Activated naive CD4-positive, alpha-beta T cell treated with anti-CD3 and anti-CD28 coated beads, Interleukin-2, amount 50 U/mL, for 24 hours (primary cell): ENCODE data around the gene C1orf159.

Source experiments
- H3K27ac Mint-ChIP-seq: one replicate; pipeline ENCODE4 v1.8.0; 2021; ENCODE audit warnings: mild to moderate bottlenecking, mixed read lengths
- H3K27me3 Mint-ChIP-seq: one replicate; pipeline ENCODE4 v1.8.0; 2021; ENCODE audit warnings: mixed read lengths
- H3K36me3 Mint-ChIP-seq: one replicate; pipeline ENCODE4 v1.8.0; 2021; ENCODE audit warnings: mixed read lengths
- H3K4me1 Mint-ChIP-seq: one replicate; pipeline ENCODE4 v1.8.0; 2021; ENCODE audit warnings: mixed read lengths
- H3K4me3 Mint-ChIP-seq: one replicate; pipeline ENCODE4 v1.8.0; 2021; ENCODE audit warnings: mild to moderate bottlenecking, mixed read lengths
- H3K9me3 Mint-ChIP-seq: one replicate; pipeline ENCODE4 v1.8.0; 2021; ENCODE audit warnings: mixed read lengths

Gene C1orf159

DNA sequence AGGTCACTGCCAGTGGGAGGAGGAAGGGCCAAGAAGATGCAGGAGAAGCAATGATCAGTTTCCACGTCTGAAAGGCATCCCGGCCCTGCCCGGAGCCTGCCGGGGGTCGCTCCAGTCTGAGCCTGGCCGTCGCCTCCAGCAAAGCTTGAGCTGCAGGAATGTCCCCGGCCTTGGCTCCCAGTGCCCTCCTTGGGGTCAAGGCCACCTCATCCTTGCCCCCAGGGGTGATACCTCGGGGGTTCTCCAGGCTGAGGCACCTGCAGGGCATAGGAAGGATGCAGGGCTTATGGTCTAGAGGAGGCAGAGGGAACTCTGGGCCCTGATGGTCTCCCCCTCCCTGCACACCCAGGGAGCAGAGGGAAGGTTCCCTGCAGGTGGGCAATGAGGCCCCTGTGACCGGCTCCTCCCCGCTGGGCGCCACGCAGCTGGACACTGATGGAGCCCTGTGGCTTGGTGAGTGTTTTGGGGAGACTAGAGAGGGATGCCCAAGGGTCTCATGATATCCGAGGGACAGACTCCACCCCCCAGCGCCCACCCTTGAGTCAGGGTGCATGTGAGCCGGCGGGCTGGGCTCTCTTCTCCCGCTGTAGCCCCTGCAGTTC lies 61.7 kb downstream of the C1orf159 start:
- H3K27ac Mint-ChIP-seq = no peak overlapping the region
- H3K36me3 Mint-ChIP-seq = no peaks in the 10 kb centered on the region
- no peaks in the 10 kb centered on the region for H3K9me3 Mint-ChIP-seq
- peaks cover 4% of the 10 kb centered on the region for H3K4me1 Mint-ChIP-seq
- no peaks in the 10 kb centered on the region for H3K27me3 Mint-ChIP-seq
- no peak overlapping the region for H3K4me3 Mint-ChIP-seq

DNA sequence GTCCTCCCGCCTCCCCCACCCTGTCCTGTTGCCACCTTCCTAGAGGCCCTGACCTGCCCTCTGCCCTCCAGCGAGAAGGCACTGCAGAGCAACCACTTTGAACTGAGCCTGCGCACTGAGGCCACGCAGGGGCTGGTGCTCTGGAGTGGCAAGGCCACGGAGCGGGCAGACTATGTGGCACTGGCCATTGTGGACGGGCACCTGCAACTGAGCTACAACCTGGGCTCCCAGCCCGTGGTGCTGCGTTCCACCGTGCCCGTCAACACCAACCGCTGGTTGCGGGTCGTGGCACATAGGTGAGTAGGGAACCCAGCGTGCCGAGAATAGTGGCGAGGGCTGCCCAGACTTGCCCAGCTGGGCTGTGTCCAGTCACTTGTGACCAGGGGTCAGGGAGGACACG lies 62.2 kb downstream of the C1orf159 start:
- Mint-ChIP-seq H3K27ac (no peak overlapping the region), H3K4me1 (peaks cover under 1% of the 10 kb centered on the region), H3K4me3 (no peak overlapping the region), H3K9me3 (no peaks in the 10 kb centered on the region), H3K27me3 (no peaks in the 10 kb centered on the region), H3K36me3 (no peaks in the 10 kb centered on the region)

DNA sequence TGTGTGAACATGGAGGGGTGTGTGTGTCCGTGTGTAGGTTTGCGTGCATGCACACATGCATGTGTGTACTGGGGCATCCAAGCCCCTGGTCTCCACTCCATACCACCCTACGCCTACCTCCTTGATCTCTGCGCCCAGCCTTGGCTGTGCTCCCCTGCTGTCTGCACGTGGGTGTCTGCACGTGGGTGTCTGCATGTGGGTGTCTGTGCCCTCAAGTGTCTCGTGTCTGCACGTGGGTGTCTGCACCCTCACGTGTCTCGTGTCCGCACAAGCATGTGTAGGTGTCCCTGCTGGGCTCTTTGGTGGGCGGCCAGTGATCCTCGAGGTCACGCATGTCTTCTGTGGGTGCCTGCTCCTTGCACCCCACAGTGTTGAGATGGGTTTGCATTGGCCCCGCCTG lies 62.9 kb downstream of the C1orf159 start:
- Mint-ChIP-seq H3K4me3 (no peak overlapping the region), H3K4me1 (no peaks in the 10 kb centered on the region), H3K27ac (no peak overlapping the region), H3K9me3 (no peaks in the 10 kb centered on the region), H3K36me3 (no peaks in the 10 kb centered on the region), H3K27me3 (no peaks in the 10 kb centered on the region)

DNA sequence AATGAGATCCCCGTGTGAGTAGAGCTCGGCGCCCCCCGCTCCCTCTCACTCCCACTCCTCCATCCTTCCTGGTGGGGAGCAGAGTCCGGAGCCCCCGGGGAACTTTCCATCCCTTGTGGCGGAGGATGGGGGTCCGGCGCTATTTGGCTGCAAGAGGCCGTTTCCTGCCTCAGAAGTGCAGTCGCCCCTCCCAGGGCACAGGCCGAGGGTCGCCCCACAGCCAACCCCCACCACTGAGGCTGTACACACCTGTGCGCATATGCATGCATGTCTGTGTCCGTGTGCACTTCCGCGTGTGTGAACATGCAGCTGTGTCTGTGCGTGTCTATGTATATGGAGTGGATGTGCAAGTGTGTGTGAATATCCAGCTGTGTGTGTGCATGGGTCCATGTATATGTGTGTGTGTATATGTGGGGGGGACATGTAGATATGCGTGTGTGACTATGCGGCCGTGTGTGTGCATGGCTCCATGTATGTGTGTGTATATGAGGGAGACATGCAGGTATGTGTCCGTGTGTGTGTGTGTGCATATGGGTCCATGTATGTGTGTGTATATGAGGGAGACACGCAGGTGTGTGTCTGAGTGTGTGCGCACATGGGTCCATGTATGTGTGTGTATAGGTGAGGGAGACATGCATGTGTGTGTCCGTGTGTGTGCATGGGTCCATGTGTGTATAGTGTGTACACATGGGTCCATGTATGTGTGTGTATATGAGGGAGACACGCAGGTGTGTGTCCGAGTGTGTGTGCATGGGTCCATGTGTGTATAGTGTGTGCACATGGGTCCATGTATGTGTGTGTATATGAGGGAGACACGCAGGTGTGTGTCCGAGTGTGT lies 63.7 kb downstream of the C1orf159 start:
- Mint-ChIP-seq H3K27ac (no peak overlapping the region), H3K36me3 (no peaks in the 10 kb centered on the region), H3K4me1 (no peaks in the 10 kb centered on the region), H3K27me3 (no peaks in the 10 kb centered on the region), H3K9me3 (no peaks in the 10 kb centered on the region), H3K4me3 (no peak overlapping the region)

DNA sequence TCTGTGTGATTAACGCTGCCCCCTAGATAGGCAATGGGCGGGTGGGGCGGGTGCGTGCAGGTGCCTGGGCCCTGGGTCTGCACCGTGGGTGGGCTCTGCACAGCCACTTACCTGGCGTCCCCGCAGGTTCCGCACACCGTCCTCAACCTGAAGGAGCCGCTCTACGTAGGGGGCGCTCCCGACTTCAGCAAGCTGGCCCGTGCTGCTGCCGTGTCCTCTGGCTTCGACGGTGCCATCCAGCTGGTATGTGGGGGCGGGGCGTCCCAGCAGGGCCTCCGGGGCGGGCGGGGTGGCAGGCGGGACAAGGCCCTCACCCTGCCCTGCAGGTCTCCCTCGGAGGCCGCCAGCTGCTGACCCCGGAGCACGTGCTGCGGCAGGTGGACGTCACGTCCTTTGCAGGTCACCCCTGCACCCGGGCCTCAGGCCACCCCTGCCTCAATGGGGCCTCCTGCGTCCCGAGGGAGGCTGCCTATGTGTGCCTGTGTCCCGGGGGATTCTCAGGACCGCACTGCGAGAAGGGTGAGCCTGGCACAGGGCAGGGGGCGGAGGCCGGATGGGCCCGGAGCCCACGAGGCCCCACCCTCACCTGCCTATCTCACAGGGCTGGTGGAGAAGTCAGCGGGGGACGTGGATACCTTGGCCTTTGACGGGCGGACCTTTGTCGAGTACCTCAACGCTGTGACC lies 64.6 kb downstream of the C1orf159 start:
- Mint-ChIP-seq H3K4me1 (no peaks in the 10 kb centered on the region), H3K4me3 (no peak overlapping the region), H3K27me3 (no peaks in the 10 kb centered on the region), H3K9me3 (no peaks in the 10 kb centered on the region), H3K27ac (no peak overlapping the region), H3K36me3 (no peaks in the 10 kb centered on the region)

DNA sequence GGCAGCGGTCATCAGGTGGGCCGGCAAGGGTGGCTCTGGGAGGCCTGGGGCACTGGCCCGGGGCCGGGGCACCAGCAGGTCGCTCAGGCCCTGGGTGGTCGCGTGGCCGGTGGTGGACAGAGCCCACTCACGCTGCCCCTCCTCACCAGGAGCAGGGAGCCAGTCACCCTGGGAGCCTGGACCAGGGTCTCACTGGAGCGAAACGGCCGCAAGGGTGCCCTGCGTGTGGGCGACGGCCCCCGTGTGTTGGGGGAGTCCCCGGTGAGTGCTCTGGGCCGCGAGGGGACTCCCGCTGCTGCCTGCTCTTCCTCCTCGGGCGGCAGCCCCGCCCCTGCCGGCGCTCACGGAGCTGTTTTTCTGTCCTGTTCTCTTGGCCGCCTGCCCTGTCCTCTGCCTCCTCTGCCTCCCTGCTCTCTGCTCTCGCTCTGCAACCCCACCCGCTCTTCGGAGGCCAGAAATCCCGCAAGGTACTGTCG lies 65.3 kb downstream of the C1orf159 start:
- H3K27ac Mint-ChIP-seq = no peak overlapping the region
- no peaks in the 10 kb centered on the region for H3K27me3 Mint-ChIP-seq
- no peak overlapping the region for H3K4me3 Mint-ChIP-seq
- H3K9me3 Mint-ChIP-seq = no peaks in the 10 kb centered on the region
- H3K4me1 Mint-ChIP-seq = no peaks in the 10 kb centered on the region
- no peaks in the 10 kb centered on the region for H3K36me3 Mint-ChIP-seq

DNA sequence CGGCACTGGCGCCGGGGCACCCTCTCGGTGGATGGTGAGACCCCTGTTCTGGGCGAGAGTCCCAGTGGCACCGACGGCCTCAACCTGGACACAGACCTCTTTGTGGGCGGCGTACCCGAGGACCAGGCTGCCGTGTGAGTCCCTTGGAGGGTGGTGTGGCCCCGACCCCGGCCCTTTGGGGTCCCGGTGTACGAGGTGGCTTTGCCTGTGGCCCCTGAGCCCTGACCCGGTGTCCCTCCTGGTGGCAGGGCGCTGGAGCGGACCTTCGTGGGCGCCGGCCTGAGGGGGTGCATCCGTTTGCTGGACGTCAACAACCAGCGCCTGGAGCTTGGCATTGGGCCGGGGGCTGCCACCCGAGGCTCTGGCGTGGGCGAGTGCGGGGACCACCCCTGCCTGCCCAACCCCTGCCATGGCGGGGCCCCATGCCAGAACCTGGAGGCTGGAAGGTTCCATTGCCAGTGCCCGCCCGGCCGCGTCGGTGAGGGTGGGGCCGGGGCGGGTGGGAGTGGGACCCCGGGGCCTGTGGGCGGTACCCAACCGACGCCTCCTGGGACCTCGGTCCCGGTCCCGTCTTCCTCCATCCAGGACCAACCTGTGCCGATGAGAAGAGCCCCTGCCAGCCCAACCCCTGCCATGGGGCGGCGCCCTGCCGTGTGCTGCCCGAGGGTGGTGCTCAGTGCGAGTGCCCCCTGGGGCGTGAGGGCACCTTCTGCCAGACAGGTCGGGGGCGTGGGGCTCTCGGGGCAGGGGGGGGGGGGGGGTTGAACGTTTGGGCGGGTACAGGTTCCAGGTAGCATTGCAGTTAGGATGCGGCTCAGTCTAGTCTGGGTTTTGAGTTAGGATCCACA lies 66.3 kb downstream of the C1orf159 start:
- Mint-ChIP-seq H3K36me3 (no peaks in the 10 kb centered on the region), H3K27ac (no peak overlapping the region), H3K9me3 (no peaks in the 10 kb centered on the region), H3K27me3 (no peaks in the 10 kb centered on the region), H3K4me3 (no peak overlapping the region), H3K4me1 (no peaks in the 10 kb centered on the region)

DNA sequence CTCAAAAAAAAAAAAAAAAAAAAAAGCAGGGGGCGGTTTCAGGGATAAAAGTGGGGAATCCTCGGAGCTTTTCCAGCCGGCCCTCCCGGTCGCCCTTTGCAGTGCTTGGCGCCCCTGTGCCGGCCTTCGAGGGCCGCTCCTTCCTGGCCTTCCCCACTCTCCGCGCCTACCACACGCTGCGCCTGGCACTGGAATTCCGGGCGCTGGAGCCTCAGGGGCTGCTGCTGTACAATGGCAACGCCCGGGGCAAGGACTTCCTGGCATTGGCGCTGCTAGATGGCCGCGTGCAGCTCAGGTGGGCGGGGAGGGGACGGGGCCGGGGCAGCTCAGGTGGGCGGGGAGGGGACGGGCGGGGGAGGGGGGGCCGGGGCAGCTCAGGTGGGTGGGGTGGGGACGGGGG lies 67.1 kb downstream of the C1orf159 start:
- no peak overlapping the region for H3K4me3 Mint-ChIP-seq
- no peaks in the 10 kb centered on the region for H3K36me3 Mint-ChIP-seq
- no peaks in the 10 kb centered on the region for H3K9me3 Mint-ChIP-seq
- H3K27ac Mint-ChIP-seq = no peak overlapping the region
- H3K27me3 Mint-ChIP-seq = no peaks in the 10 kb centered on the region
- H3K4me1 Mint-ChIP-seq = no peaks in the 10 kb centered on the region

DNA sequence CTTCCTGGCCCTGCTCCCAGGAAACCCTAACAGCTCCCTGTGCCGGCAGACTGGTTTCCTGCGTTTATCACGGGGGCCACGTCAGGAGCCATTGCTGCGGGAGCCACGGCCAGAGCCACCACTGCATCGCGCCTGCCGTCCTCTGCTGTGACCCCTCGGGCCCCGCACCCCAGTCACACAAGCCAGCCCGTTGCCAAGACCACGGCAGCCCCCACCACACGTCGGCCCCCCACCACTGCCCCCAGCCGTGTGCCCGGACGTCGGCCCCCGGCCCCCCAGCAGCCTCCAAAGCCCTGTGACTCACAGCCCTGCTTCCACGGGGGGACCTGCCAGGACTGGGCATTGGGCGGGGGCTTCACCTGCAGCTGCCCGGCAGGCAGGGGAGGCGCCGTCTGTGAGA lies 67.9 kb downstream of the C1orf159 start:
- Mint-ChIP-seq H3K27ac (no peak overlapping the region), H3K27me3 (no peaks in the 10 kb centered on the region), H3K36me3 (no peaks in the 10 kb centered on the region), H3K4me1 (no peaks in the 10 kb centered on the region), H3K9me3 (no peaks in the 10 kb centered on the region), H3K4me3 (no peak overlapping the region)

DNA sequence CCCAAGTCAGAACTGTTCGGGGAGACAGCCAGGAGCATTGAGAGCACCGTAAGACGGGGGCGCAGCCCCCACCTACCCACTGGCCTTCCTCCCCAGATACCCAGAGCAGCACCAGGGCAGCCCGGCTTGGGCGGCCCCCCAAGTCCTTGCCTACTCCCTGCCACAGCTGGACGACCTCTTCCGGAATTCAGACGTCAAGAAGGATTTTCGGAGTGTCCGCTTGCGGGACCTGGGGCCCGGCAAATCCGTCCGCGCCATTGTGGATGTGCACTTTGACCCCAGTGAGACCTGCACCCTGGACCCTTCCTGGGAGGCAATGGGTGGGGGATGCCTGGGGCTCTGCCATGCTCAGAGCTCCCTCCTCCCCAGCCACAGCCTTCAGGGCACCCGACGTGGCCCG lies 68.5 kb downstream of the C1orf159 start:
- Mint-ChIP-seq H3K4me1 (no peaks in the 10 kb centered on the region), H3K36me3 (no peaks in the 10 kb centered on the region), H3K4me3 (no peak overlapping the region), H3K27ac (no peak overlapping the region), H3K9me3 (no peaks in the 10 kb centered on the region), H3K27me3 (no peaks in the 10 kb centered on the region)

DNA sequence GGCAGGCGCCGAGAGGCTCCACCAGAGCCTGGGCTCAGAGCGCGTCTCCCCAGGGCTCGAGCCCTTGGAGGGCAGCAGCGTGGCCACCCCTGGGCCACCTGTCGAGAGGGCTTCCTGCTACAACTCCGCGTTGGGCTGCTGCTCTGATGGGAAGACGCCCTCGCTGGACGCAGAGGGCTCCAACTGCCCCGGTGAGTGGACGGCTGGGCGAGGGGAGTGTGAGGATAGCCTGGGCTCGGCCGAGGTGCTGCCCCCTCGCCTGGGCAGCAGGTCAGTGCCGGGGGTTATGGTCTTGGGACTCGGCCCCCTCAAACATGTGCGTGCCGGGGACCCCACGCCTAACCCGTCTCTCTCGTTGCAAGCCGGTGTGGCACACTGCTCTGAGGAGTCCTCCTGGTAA lies 69.1 kb downstream of the C1orf159 start:
- H3K27me3 Mint-ChIP-seq = no peaks in the 10 kb centered on the region

DNA sequence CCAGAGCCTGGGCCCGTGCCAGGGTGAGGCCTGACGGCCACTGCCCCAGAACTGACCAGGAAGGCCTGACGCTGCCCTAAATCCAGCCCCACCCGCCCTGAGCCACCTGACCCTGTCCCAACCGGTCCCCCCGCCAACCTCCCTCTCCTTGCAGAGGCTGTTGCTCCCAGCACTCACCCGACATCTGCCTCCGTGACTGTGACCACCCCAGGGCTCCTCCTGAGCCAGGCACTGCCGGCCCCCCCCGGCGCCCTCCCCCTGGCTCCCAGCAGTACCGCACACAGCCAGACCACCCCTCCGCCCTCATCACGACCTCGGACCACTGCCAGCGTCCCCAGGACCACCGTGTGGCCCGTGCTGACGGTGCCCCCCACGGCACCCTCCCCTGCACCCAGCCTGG lies 69.6 kb downstream of the C1orf159 start:
- Mint-ChIP-seq H3K4me3 (no peak overlapping the region), H3K4me1 (no peaks in the 10 kb centered on the region), H3K36me3 (no peaks in the 10 kb centered on the region), H3K27ac (no peak overlapping the region), H3K9me3 (no peaks in the 10 kb centered on the region), H3K27me3 (no peaks in the 10 kb centered on the region)

More for the DNA sequence above, 69.1 kb downstream of the C1orf159 start:
- Mint-ChIP-seq H3K4me1 (no peaks in the 10 kb centered on the region), H3K9me3 (no peaks in the 10 kb centered on the region), H3K36me3 (no peaks in the 10 kb centered on the region), H3K27ac (no peak overlapping the region), H3K4me3 (no peak overlapping the region)

DNA sequence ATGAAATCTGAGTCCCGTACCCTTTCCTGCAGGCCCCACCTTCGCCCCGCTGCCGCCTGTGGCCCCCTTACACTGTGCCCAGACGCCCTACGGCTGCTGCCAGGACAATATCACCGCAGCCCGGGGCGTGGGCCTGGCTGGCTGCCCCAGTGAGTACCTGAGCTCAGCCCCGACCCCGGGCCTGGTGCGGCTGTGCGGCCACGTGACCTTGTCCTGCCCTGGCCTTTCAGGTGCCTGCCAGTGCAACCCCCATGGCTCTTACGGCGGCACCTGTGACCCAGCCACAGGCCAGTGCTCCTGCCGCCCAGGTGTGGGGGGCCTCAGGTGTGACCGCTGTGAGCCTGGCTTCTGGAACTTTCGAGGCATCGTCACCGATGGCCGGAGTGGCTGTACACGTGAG lies 70.8 kb downstream of the C1orf159 start:
- Mint-ChIP-seq H3K27ac (no peak overlapping the region), H3K4me1 (no peaks in the 10 kb centered on the region), H3K9me3 (no peaks in the 10 kb centered on the region), H3K27me3 (no peaks in the 10 kb centered on the region), H3K36me3 (no peaks in the 10 kb centered on the region), H3K4me3 (no peak overlapping the region)

DNA sequence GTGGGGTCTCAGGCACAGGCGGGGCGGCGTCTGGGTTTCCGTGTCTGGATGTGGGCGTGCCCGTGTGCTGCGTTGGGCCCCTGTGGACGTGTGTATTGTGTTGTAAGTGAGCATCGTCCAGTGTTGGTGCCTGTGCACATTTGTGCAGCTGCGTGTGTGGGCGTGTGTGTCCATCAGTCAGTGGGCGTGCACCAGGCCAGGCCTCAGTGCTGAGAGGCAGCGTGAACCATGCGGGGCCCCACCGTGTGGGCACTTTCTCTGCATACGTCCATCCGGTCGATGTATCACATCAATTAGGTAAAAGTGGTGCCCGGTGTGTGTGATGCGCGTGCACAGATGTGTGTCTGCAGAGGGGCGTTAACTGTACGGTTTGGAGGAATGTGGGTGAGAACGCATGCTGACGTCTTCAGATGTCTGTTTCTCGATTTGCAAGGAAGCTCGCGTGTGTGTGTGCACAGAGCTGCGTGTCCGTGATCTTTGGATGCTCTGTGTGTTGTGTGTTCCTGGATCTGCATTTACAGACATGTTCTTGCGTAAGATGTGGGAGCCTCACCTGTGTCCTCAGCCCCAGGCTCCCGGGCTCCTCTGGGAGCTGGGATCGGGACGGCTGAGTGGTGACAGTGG lies 71.3 kb downstream of the C1orf159 start:
- Mint-ChIP-seq H3K27ac (no peak overlapping the region), H3K27me3 (no peaks in the 10 kb centered on the region), H3K36me3 (no peaks in the 10 kb centered on the region), H3K4me1 (peaks cover 3% of the 10 kb centered on the region), H3K4me3 (no peak overlapping the region), H3K9me3 (no peaks in the 10 kb centered on the region)

DNA sequence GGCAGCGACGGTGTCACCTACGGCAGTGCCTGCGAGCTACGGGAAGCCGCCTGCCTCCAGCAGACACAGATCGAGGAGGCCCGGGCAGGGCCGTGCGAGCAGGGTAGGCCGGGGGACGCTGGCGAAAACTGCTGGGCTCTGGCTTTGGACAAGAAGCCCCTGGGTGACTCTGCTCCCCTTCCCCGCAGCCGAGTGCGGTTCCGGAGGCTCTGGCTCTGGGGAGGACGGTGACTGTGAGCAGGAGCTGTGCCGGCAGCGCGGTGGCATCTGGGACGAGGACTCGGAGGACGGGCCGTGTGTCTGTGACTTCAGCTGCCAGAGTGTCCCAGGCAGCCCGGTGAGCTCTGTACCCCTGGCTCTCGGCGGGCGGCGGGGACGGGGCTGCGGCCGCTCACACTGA lies 72.0 kb downstream of the C1orf159 start:
- Mint-ChIP-seq H3K4me3 (no peak overlapping the region), H3K9me3 (no peaks in the 10 kb centered on the region)

More for the DNA sequence above, 72.0 kb downstream of the C1orf159 start:
- Mint-ChIP-seq H3K27me3 (no peaks in the 10 kb centered on the region), H3K4me1 (peaks cover 10% of the 10 kb centered on the region), H3K36me3 (no peaks in the 10 kb centered on the region), H3K27ac (no peak overlapping the region)
